Activated effector memory CD4-positive, alpha-beta T cell treated with Interleukin-2 at 50 U/mL for 16 hours (primary cell): ENCODE data around the gene NUP98.

Source experiments
- DNase-seq: peaks from one replicate; pipeline ENCODE4 v3.0.0-alpha.2; 2020

NUP98 gene

GRCh38 chr11:3723014-3723708, 74.2 kb downstream of the NUP98 start:
- no peak for DNase-seq

- DNase-seq: no peak
Measured at GRCh38 chr11:3722100-3722499, 75.3 kb downstream of the NUP98 start.

- no peak for DNase-seq
Measured at GRCh38 chr11:3720997-3721396, 76.4 kb downstream of the NUP98 start.

- DNase-seq: no peak
Measured at GRCh38 chr11:3712274-3712673, 85.1 kb downstream of the NUP98 start.

GRCh38 chr11:3710485-3711259, 86.7 kb downstream of the NUP98 start:
- DNase-seq: no peak

GRCh38 chr11:3709977-3710376, 87.4 kb downstream of the NUP98 start:
- DNase-seq: no peak

- DNase-seq: no peak
Measured at GRCh38 chr11:3707176-3707575, 90.2 kb downstream of the NUP98 start.

GRCh38 chr11:3703383-3703782, 94.0 kb downstream of the NUP98 start:
- no peak for DNase-seq

- DNase-seq: no peak
Measured at GRCh38 chr11:3700910-3701309, 96.4 kb downstream of the NUP98 start.

GRCh38 chr11:3700410-3700809, 96.9 kb downstream of the NUP98 start:
- DNase-seq: no peak

GRCh38 chr11:3686751-3687150, 110.6 kb downstream of the NUP98 start:
- no peak for DNase-seq

GRCh38 chr11:3685923-3686322, 111.4 kb downstream of the NUP98 start:
- no peak for DNase-seq

- no peak for DNase-seq
Measured at GRCh38 chr11:3684819-3685172, 112.6 kb downstream of the NUP98 start.

GRCh38 chr11:3684129-3684818, 113.1 kb downstream of the NUP98 start:
- DNase-seq: no peak

- no peak for DNase-seq
Measured at GRCh38 chr11:3683039-3683438, 114.3 kb downstream of the NUP98 start.

- DNase-seq: no peak
Measured at GRCh38 chr11:3679077-3679476, 118.3 kb downstream of the NUP98 start.

- no peak for DNase-seq
Measured at GRCh38 chr11:3675971-3676370, 121.4 kb downstream of the NUP98 start.

GRCh38 chr11:3674189-3674588, 123.2 kb downstream of the NUP98 start:
- no peak for DNase-seq

- DNase-seq: no peak
Measured at GRCh38 chr11:3671334-3672254, 125.8 kb downstream of the NUP98 start, which contains the start of gene CHRNA10. TSS of gene CHRNA10 (minus strand) at chr11:3671384. CDS start at chr11:3671312, 72 bp downstream.

- no peak for DNase-seq
Measured at GRCh38 chr11:3669742-3670183, 127.6 kb downstream of the NUP98 start.

GRCh38 chr11:3669128-3669527, 128.2 kb downstream of the NUP98 start:
- no peak for DNase-seq

GRCh38 chr11:3667149-3668035, 130.0 kb downstream of the NUP98 start:
- no peak for DNase-seq
